IMR-90 (cell line): ENCODE results near the gene SLC9A3. TPM values are rescaled to one million over a fixed set of nuclear protein-coding genes. Genes with fewer than 3 reads are reported as not detected.

ENCODE experiments used
- ATAC-seq: fragments of 200-7000 bp; cut with Tn5 transposase; 2 replicates; pipeline ENCODE4 v1.9.1; 2020; ENCODE audit warnings: low read depth, mild to moderate bottlenecking, moderate library complexity
- BruUV-seq: library from RNA; stranded (reverse); fragments of 400-500 nt; replicated peaks from 2 replicates; lab custom pipeline; 2021; lab: Mats Ljungman, UMichigan
- CTCF ChIA-PET: fragments of 300-600 bp; formaldehyde crosslinking; extraction: SDS; loops from one replicate; lab custom pipeline; 2021; ENCODE audit warnings: antibody characterized with exemption; lab: Yijun Ruan, JAX
- POLR2A ChIA-PET: fragments of 300-600 bp; sonication (Branson Sonifier 250); formaldehyde crosslinking; loops from one replicate; lab custom pipeline; 2022; ENCODE audit warnings: antibody characterized with exemption; ENCODE audit not compliant: unreplicated experiment; lab: Charles Lee
- DNase-seq: peaks from one replicate; pipeline ENCODE4 v3.0.0; 2013
- H2AFZ ChIP-seq: replicated peaks from 2 replicates; pipeline ENCODE3; 2013; ENCODE audit warnings: low read length, mild to moderate bottlenecking; ENCODE audit not compliant: poor library complexity
- H2AK5ac ChIP-seq: 2 replicates; pipeline ENCODE4 v1.6.1; 2013; ENCODE audit warnings: low read depth, low read length, inconsistent platforms
- H2AK9ac ChIP-seq: replicated peaks from 2 replicates; pipeline ENCODE3; 2013; ENCODE audit warnings: mild to moderate bottlenecking, low read depth, low read length, moderate library complexity; ENCODE audit not compliant: poor library complexity
- H2BK120ac ChIP-seq: 2 replicates; pipeline ENCODE4 v1.6.1; 2013; ENCODE audit warnings: low read depth, low read length, inconsistent platforms
- H2BK15ac ChIP-seq: 3 replicates; pipeline ENCODE4 v1.6.1; 2013; ENCODE audit warnings: low read depth, low read length, inconsistent platforms
- H2BK20ac ChIP-seq: 2 replicates; pipeline ENCODE4 v1.6.1; 2013; ENCODE audit warnings: low read depth, mild to moderate bottlenecking, inconsistent platforms, low read length, moderate library complexity
- H2BK5ac ChIP-seq: 2 replicates; pipeline ENCODE4 v1.6.1; 2013; ENCODE audit warnings: mild to moderate bottlenecking, low read depth, low read length, inconsistent platforms; ENCODE audit not compliant: poor library complexity, severe bottlenecking
- H3K14ac ChIP-seq: replicated peaks from 2 replicates; pipeline ENCODE4 v1.6.1; 2013; ENCODE audit warnings: low read depth, low read length, inconsistent platforms
- H3K18ac ChIP-seq: 2 replicates; pipeline ENCODE4 v1.6.1; 2013; ENCODE audit warnings: low read depth, low read length, control low read depth
- H3K23ac ChIP-seq: 2 replicates; pipeline ENCODE4 v1.6.1; 2013; ENCODE audit warnings: low read depth, low read length, inconsistent platforms
- H3K27ac ChIP-seq: 2 replicates; pipeline ENCODE4 v1.5.1; 2013; ENCODE audit warnings: mild to moderate bottlenecking, control low read depth, low read length; ENCODE audit not compliant: insufficient read depth
- H3K27me3 ChIP-seq: 2 replicates; pipeline ENCODE4 v1.6.1; 2013; ENCODE audit warnings: low read length; ENCODE audit not compliant: control insufficient read depth, insufficient read depth
- H3K36me3 ChIP-seq: 2 replicates; pipeline ENCODE4 v1.6.1; 2013; ENCODE audit warnings: low read length, mixed read lengths; ENCODE audit not compliant: control insufficient read depth, insufficient read depth
- H3K4ac ChIP-seq: 2 replicates; pipeline ENCODE4 v1.6.1; 2013; ENCODE audit warnings: low read depth, low read length, inconsistent platforms
- H3K4me1 ChIP-seq: 2 replicates; pipeline ENCODE4 v1.6.1; 2013; ENCODE audit warnings: low read length, mixed read lengths; ENCODE audit not compliant: control insufficient read depth, insufficient read depth
- H3K4me2 ChIP-seq: 2 replicates; pipeline ENCODE4 v1.6.1; 2013; ENCODE audit warnings: low read depth, mild to moderate bottlenecking, control low read depth, low read length, moderate library complexity
- H3K4me3 ChIP-seq: 2 replicates; pipeline ENCODE4 v1.5.1; 2013; ENCODE audit warnings: low read depth, mild to moderate bottlenecking, control low read depth, low read length, moderate library complexity; ENCODE audit not compliant: insufficient read depth
- H3K56ac ChIP-seq: 2 replicates; pipeline ENCODE4 v1.6.1; 2013; ENCODE audit warnings: low read length, inconsistent platforms; ENCODE audit not compliant: insufficient read depth; ENCODE audit errors: extremely low read depth
- H3K79me1 ChIP-seq, 2 experiments: 2 replicates each; pipeline ENCODE4 v1.6.1; 2013; ENCODE audit warnings: low read length in 2 of 2, inconsistent platforms in 1 of 2, low read depth in 1 of 2
- H3K9ac ChIP-seq: 2 replicates; pipeline ENCODE4 v1.6.1; 2013; ENCODE audit warnings: low read depth, low read length, control low read depth
- H3K9me1 ChIP-seq: 2 replicates; pipeline ENCODE4 v1.6.1; 2013; ENCODE audit warnings: low read length, inconsistent platforms; ENCODE audit not compliant: insufficient read depth
- H3K9me3 ChIP-seq: 2 replicates; pipeline ENCODE4 v1.6.1; 2013; ENCODE audit warnings: low read length; ENCODE audit not compliant: control insufficient read depth, insufficient read depth
- H4K20me1 ChIP-seq: 2 replicates; pipeline ENCODE4 v1.6.1; 2013; ENCODE audit warnings: low read length, inconsistent platforms; ENCODE audit not compliant: insufficient read depth
- H4K5ac ChIP-seq: 2 replicates; pipeline ENCODE4 v1.6.1; 2013; ENCODE audit warnings: mild to moderate bottlenecking, low read depth, low read length, control low read depth
- H4K8ac ChIP-seq, 2 experiments: 2 replicates each; pipeline ENCODE4 v1.6.1; 2013; ENCODE audit warnings: low read depth in 2 of 2, low read length in 2 of 2, control low read depth in 1 of 2, inconsistent platforms in 1 of 2
- H4K91ac ChIP-seq: 2 replicates; pipeline ENCODE4 v1.6.1; 2013; ENCODE audit warnings: low read depth, low read length, inconsistent platforms; ENCODE audit not compliant: insufficient read depth
- CTCF ChIP-seq: conservative IDR thresholded peaks from 2 replicates; pipeline ENCODE4 v1.5.1; 2012; ENCODE audit warnings: mild to moderate bottlenecking, low read depth, low read length, improper control_type of control experiment
- ELK1 ChIP-seq: fragments of 150-350 bp; IDR thresholded peaks from 2 replicates; pipeline ENCODE4 v1.6.1; 2016; ENCODE audit warnings: low read depth, mild to moderate bottlenecking, low read length, moderate library complexity, borderline replicate concordance
- FOS ChIP-seq: fragments of 150-350 bp; IDR thresholded peaks from 2 replicates; pipeline ENCODE4 v1.6.1; 2016; ENCODE audit warnings: low read depth, low read length
- MAZ ChIP-seq: IDR thresholded peaks from 2 replicates; pipeline ENCODE4 v1.6.1; 2012; ENCODE audit warnings: low read depth, mild to moderate bottlenecking, low read length, improper control_type of control experiment, moderate library complexity, borderline replicate concordance
- MXI1 ChIP-seq: IDR thresholded peaks from 2 replicates; pipeline ENCODE4 v1.6.1; 2012; ENCODE audit warnings: low read depth, mild to moderate bottlenecking, low read length, moderate library complexity, borderline replicate concordance
- RFX5 ChIP-seq: IDR thresholded peaks from 2 replicates; pipeline ENCODE4 v1.8.0; 2012; ENCODE audit warnings: low read depth, mild to moderate bottlenecking, low read length, moderate library complexity
- SMC3 ChIP-seq: fragments of 150-350 bp; IDR thresholded peaks from 2 replicates; pipeline ENCODE4 v1.6.1; 2016; ENCODE audit warnings: low read depth, mild to moderate bottlenecking, antibody characterized with exemption, low read length, moderate library complexity
- WGBS, 2 experiments: methylation state at CpG; one replicate each; pipeline versions ENCODE4 v1.1.5 to v1.1.7; 2013; ENCODE audit warnings: missing lambda C conversion rate in 2 of 2; ENCODE audit not compliant: insufficient read length in 1 of 2; ENCODE audit errors: extremely low coverage in 2 of 2; 5-methylcytosine and 5-hydroxymethylcytosine counted together
- dilution Hi-C: fragments of 300-500 bp; cut with HindIII; formaldehyde crosslinking; loops from one replicate; pipeline ENCODE4 v1.14.3; 2018; ENCODE audit warnings: low sequenced_read_pairs; ENCODE audit not compliant: unreplicated experiment
- in situ Hi-C: fragments of 300-500 bp; cut with MboI; formaldehyde crosslinking; loops from 3 replicates; pipeline ENCODE4 v1.14.3; 2019; ENCODE audit warnings: low sequenced_read_pairs, inconsistent platforms, mixed read lengths
- intact Hi-C: fragments of 100-400 bp; cut with micrococcal nuclease; formaldehyde crosslinking; loops from 2 replicates; pipeline ENCODE4 v1.10.0; 2022
- polyA plus RNA-seq, 3 experiments: library from polyadenylated mRNA; depleted of rRNA; stranded (reverse); fragments of >200 nt; gene quantifications; 2 replicates each; pipeline ENCODE4 v1.2.3, GENCODE V29; 2012; ENCODE audit warnings: low replicate concordance in 1 of 3
- total RNA-seq: library from RNA; depleted of rRNA; stranded (reverse); fragments of >200 nt; gene quantifications from 2 replicates; pipeline ENCODE4 v1.2.3, GENCODE V29; 2012

SLC9A3 gene
- total and polyA plus RNA-seq, 2 of the 4 experiments (the other 2 are of a cell fraction), result 0.72 to 1.5 TPM

DNA sequence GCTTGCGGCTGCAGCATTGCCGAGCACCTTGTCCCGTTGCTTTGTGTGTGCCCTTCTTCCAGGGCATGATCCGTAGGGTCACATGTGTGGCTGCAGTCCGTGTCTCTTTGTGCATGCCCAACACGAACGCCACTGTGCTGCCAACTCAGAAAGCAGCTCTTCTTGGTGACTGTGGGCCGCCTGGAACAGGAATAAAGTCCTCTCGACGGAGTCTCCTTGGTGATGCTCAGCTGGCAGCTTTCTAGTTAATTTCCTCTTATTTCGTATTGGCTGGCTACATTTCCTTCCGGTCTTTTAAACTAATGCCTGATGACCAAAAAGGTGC lies 75.5 kb downstream of the SLC9A3 start:
- Histone ChIP-seq H4K5ac (no peak overlapping the region), H3K36me3 (peaks cover 53% of the 10 kb centered on the region), H4K8ac (no peak overlapping the region), H3K14ac (no peak overlapping the region), H3K9me1 (peaks cover 10% of the 10 kb centered on the region; the same call in 1 of the 2 replicates), H2BK120ac (no peak overlapping the region), H3K18ac (no peak overlapping the region), H3K27me3 (no peaks in the 10 kb centered on the region), H3K27ac (no peak overlapping the region), H3K4me1 (peaks cover 6% of the 10 kb centered on the region; the same call in 1 of the 2 replicates), H2AK5ac (no peak overlapping the region), H2BK20ac (no peak overlapping the region), H3K4ac (no peak overlapping the region), H2BK5ac (no peak overlapping the region), H3K79me1 (peaks cover 40 to 74% of the 10 kb centered on the region in 2 experiments), H3K4me2 (no peak overlapping the region), H3K4me3 (no peak overlapping the region), H2BK15ac (no peak overlapping the region), H4K20me1 (peaks cover 14% of the 10 kb centered on the region), H3K9ac (no peak overlapping the region), H3K56ac (no peak overlapping the region), H4K91ac (no peak overlapping the region), H2AFZ (no peak overlapping the region), H3K9me3 (peaks cover 7% of the 10 kb centered on the region), H3K23ac (no peak overlapping the region), H2AK9ac (no peak overlapping the region)
- CTCF ChIA-PET, result no interaction called here
- TF ChIP-seq MXI1 (no peak), FOS (no peak), RFX5 (no peak), ELK1 (no peak), CTCF (no peak), SMC3 (no peak), MAZ (no peak)
- 98% methylated on average over 5 of the region's 12 CpGs; no CpG with 5 or more reads in 1 of the 2 experiments for WGBS, 2 experiments
- in situ Hi-C loops (no loop called here), intact Hi-C loops (no loop called here), dilution Hi-C loops (no loop called here)
- no TSS peak for BruUV-seq
- ATAC-seq (no peak), DNase-seq (no peak)
- POLR2A ChIA-PET, result no interaction called here
